LNCaP clone FGC (cell line): ENCODE data around the gene LAMA4.
A peak's percentile ranks its signal among the peaks of the same experiment; 100 is the strongest.

Experiments
- DNase-seq: peaks from one replicate; pipeline ENCODE4 v3.0.0-alpha.2; 2011; ENCODE audit warnings: low read depth
- H3K4me3 ChIP-seq: 2 replicates; pipeline ENCODE4 v1.5.1; 2011; ENCODE audit warnings: mild to moderate bottlenecking, low read depth, low read length, control low read depth
- TF ChIP-seq, protein P1 (sequence below): IDR thresholded peaks from 2 replicates; pipeline ENCODE4 v1.5.1; 2012; ENCODE audit warnings: mild to moderate bottlenecking; ENCODE audit not compliant: control insufficient read depth, insufficient read depth; ENCODE audit errors: extremely low read depth

The LAMA4 gene

DNA sequence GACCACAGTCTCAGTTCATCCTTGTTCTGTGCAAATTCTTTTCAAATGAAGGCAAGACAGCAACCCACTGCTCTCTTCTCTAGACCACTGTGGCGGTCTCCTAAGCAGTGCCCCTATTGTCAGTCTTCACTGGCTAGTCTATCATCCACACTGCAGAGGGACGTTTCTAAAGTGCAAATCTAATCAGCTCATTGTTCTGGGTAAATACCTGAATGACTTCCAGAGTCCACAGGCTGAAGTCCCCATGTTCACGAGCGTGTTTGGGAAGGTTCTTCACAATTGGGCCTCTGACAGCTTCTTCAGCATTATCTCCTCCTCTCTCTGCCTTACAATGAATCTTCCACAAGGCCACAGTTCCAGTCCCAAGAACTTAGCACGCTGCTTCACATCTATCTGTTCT lies 73.2 kb downstream of the LAMA4 start:
- no peak for DNase-seq
- no peak overlapping the region for H3K4me3 ChIP-seq
- TF ChIP-seq, protein P1, sequence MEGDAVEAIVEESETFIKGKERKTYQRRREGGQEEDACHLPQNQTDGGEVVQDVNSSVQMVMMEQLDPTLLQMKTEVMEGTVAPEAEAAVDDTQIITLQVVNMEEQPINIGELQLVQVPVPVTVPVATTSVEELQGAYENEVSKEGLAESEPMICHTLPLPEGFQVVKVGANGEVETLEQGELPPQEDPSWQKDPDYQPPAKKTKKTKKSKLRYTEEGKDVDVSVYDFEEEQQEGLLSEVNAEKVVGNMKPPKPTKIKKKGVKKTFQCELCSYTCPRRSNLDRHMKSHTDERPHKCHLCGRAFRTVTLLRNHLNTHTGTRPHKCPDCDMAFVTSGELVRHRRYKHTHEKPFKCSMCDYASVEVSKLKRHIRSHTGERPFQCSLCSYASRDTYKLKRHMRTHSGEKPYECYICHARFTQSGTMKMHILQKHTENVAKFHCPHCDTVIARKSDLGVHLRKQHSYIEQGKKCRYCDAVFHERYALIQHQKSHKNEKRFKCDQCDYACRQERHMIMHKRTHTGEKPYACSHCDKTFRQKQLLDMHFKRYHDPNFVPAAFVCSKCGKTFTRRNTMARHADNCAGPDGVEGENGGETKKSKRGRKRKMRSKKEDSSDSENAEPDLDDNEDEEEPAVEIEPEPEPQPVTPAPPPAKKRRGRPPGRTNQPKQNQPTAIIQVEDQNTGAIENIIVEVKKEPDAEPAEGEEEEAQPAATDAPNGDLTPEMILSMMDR: no peak

DNA sequence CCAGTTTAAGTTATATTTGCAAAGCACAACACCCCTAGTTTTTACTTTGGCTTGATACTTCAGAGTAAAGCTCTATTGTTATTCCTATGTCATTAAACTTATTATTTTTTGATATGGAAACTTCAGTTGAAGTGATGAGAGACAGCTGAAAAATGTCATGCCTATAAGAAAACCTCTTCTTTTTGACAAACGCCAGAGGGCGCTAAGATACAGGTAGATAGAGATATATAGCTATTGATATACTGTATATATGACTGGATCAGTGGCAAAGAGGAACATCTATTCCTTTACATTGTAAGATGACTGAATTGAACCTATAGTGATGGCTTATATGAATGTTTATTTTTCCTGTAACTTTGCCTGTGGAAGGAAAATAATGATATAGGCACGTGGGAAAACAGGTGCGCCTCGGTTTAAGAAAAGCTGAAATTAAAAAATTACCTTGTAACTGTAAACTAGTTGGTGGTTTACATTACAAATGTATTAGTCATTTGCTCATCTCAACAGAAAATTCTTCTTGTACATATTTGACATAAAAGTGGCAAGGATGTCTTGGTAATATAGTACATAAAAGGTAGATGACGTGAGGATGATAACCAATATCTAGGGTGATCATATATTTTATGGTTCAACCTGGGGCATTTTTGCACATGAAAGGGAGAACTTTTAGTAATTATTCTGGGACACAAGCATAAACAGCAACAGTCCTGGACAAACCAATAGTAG lies 74.1 kb downstream of the LAMA4 start:
- peak; percentile 67 for DNase-seq
- TF ChIP-seq, protein P1: peak; percentile 73
- no peak overlapping the region for H3K4me3 ChIP-seq

DNA sequence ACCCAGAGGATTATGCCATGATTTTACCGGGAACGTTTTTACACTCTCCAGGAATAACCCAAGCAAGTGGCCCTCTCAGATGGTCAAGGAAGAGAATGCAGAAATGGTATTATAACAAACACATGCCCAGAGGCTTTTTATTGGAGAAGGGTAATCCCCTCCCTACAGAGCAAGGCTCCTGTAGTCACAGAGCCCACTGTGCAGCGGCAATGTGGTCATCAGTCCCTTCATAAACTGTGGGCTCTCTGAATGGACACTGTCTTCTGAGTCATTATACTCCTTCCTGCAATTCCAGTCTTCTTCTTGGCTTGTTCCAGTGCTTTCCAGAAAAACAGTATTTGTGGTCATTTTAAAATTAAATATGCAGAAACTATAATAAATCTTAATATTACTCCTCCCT lies 74.7 kb downstream of the LAMA4 start:
- H3K4me3 ChIP-seq: no peak overlapping the region
- no peak for DNase-seq
- TF ChIP-seq, protein P1: no peak

DNA sequence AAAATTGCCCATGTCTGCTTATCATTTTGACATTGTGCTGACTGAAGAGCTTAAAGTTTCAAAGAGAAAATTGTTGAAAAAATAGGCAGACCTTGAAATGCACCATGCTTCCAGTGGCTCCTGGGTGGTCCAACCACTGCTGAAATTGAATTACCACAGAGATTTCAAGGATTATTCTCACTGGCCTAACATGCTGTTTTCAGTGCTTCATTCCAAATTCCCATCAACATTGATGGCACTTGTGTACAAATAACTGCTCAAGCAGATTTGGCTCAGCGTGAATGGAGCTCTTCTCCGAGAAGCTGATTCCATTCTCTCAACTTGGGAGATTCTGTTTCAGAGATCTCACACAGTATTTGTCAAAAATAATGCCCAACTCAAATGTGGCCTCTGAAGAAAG lies 75.5 kb downstream of the LAMA4 start:
- DNase-seq: no peak
- H3K4me3 ChIP-seq: no peak overlapping the region
- TF ChIP-seq, protein P1: no peak

DNA sequence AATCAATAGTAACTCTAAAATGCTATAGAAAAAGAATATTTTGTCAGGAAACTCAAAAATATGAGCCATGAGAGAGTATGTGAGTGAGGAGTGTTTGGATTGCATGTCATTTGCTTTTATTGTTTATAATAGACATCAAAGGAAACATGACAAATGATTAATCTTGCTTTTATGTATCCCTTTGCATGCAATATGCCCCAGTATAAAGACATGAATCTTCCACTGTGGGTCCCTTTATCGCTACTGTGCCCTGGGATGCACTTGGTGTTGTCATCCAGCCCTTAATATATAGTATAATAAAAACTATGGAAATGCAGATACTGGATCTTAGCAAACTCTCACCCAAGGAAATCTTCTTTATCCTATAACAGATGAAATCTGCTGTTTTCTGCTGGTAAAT lies 77.3 kb downstream of the LAMA4 start:
- no peak for DNase-seq
- no peak overlapping the region for H3K4me3 ChIP-seq
- TF ChIP-seq, protein P1: no peak

DNA sequence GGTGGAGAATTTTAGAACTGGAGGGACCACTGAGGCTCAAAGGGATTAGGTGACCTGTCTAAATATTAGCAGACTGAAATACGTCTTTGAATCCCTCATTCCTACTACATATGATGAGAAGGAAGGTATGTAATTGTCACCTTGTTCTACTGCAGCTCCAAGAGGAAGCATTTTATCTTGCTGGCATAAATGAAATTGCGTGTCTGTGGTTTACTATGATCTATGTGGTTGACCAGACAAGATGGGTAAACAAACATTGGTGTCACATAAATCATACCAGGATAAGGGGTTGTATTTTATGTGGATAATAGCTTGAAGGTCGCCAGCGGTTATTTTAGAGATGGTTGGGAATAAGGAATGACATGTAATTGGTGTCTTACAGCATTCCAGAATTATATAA lies 78.2 kb downstream of the LAMA4 start:
- no peak for DNase-seq
- TF ChIP-seq, protein P1: no peak
- no peak overlapping the region for H3K4me3 ChIP-seq

DNA sequence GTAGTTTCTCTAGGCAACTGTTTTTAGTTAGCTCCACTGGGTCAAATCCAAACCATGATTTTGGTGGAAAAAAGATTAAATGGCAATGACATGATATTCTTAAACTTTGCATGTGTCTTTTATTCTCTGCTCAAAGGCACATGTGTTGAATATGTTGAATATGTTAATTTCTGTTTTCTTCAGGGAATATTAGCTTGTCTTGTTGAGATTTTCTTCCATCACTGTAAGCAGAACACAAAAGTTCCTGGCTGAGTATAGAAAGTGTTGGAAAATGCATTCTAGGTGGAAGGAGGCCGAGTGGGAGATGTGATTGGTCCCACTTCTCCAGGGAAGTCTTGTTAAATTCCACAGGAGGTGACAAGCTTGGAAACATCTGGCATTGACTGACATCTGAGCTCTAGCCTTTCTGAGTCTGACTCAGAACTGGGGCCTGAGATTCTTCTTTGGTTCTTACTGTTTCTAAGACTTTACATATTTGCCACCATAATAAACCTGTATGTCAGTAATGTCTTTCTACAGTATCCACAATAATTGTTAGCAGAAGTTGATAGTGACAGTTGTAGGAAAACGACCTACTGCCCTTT lies 81.1 kb downstream of the LAMA4 start:
- no peak overlapping the region for H3K4me3 ChIP-seq
- TF ChIP-seq, protein P1: no peak
- DNase-seq: no peak
